A549 (cell line): ENCODE measurements around the gene SIRT3. TPM values are rescaled to one million over a fixed set of nuclear protein-coding genes. Genes with fewer than 3 reads are reported as not detected.
A peak's percentile ranks its signal among the peaks of the same experiment; 100 is the strongest.

Experiments
- ATAC-seq, 2 experiments: fragments of 200-7000 bp in 1 of 2; fragments of >200 bp in 1 of 2; cut with Nextera tagmentation in 1 of 2; cut with Tn5 transposase in 1 of 2; 3 replicates each; pipeline versions ENCODE4 v1.8.0 to v1.9.1; 2018 to 2020; ENCODE audit warnings: mild to moderate bottlenecking in 1 of 2, moderate library complexity in 1 of 2
- CTCF ChIA-PET: fragments of 300-600 bp; sonication (Branson Sonifier 250); formaldehyde crosslinking; extraction: SDS; loops from one replicate; lab custom pipeline; 2021; ENCODE audit warnings: antibody characterized with exemption, inconsistent platforms; lab: Yijun Ruan, JAX
- POLR2A ChIA-PET: fragments of 350-600 bp; formaldehyde crosslinking; extraction: SDS; loops from one replicate; lab custom pipeline; 2021; ENCODE audit warnings: antibody characterized with exemption, inconsistent platforms; lab: Yijun Ruan, JAX
- DNase-seq, 2 experiments: peaks; one replicate each; pipeline versions ENCODE4 v3.0.0 to v3.0.0-alpha.2; 2011 to 2016; ENCODE audit warnings: low read depth in 1 of 2, low spot score in 1 of 2
- FAIRE-seq: peaks from 2 replicates; lab custom pipeline; 2011; peaks lifted over from hg19 to GRCh38; lab: Jason Lieb, UNC
- H3K27ac ChIP-seq, 2 experiments: fragments of >200 bp; sonication (Bioruptor Twin); formaldehyde crosslinking; 3 replicates each; pipeline ENCODE4 v1.5.1; 2016 to 2017
- H3K4me1 ChIP-seq: fragments of >200 bp; sonication (Bioruptor Twin); formaldehyde crosslinking; 3 replicates; pipeline ENCODE4 v1.6.1; 2016
- H3K4me2 ChIP-seq: fragments of >200 bp; sonication (Bioruptor Twin); formaldehyde crosslinking; 3 replicates; pipeline ENCODE4 v1.6.1; 2016
- H3K4me3 ChIP-seq: fragments of >200 bp; sonication (Bioruptor Twin); formaldehyde crosslinking; 3 replicates; pipeline ENCODE4 v1.5.1; 2016
- H3K9me3 ChIP-seq: fragments of >200 bp; sonication (Bioruptor Twin); formaldehyde crosslinking; 3 replicates; pipeline ENCODE4 v1.6.1; 2016
- ATOH8 ChIP-seq: fragments of 250-450 bp; sonication (Bioruptor Pico); IDR thresholded peaks from 2 replicates; pipeline ENCODE4 v1.5.0; 2020; ENCODE audit warnings: low read depth, mild to moderate bottlenecking, moderate library complexity
- BHLHE40 ChIP-seq: IDR thresholded peaks from 2 replicates; pipeline ENCODE4 v1.6.1; 2012; ENCODE audit warnings: low read depth, low read length, inconsistent platforms
- CEBPB ChIP-seq, 2 experiments: fragments of >200 bp in 1 of 2; sonication (Bioruptor Twin) in 1 of 2; formaldehyde crosslinking in 1 of 2; IDR thresholded peaks; 2 replicates each; pipeline ENCODE4 v1.6.1; 2012 to 2016
- CHD2 ChIP-seq: fragments of 150-350 bp; IDR thresholded peaks from 2 replicates; pipeline ENCODE4 v1.6.1; 2014; ENCODE audit warnings: low read length; ENCODE audit not compliant: partially characterized antibody
- CHD4 ChIP-seq: fragments of 200-600 bp; sonication (generic); IDR thresholded peaks from 2 replicates; pipeline ENCODE4 v1.6.1; 2016; ENCODE audit warnings: antibody characterized with exemption, mild to moderate bottlenecking, borderline replicate concordance
- EHMT2 ChIP-seq: fragments of 200-600 bp; sonication (generic); IDR thresholded peaks from 2 replicates; pipeline ENCODE4 v1.6.1; 2016; ENCODE audit warnings: antibody characterized with exemption, low read depth, mild to moderate bottlenecking, moderate library complexity
- ELK1 ChIP-seq: fragments of 150-350 bp; IDR thresholded peaks from 2 replicates; pipeline ENCODE4 v1.6.1; 2014; ENCODE audit warnings: low read depth, mild to moderate bottlenecking, low read length
- FOSL2 ChIP-seq, 2 experiments: fragments of 450-650 bp in 1 of 2; fragments of >200 bp in 1 of 2; sonication (Bioruptor Twin) in 1 of 2; formaldehyde crosslinking; IDR thresholded peaks; 2 replicates each; pipeline versions ENCODE4 v1.5.0 to v1.6.1; 2016 to 2020; ENCODE audit warnings: mild to moderate bottlenecking in 1 of 2, moderate library complexity in 1 of 2
- HDAC2 ChIP-seq: fragments of 200-600 bp; sonication (generic); IDR thresholded peaks from 2 replicates; pipeline ENCODE4 v1.6.1; 2016
- HEYL ChIP-seq: fragments of 250-450 bp; sonication (Bioruptor Pico); IDR thresholded peaks from 2 replicates; pipeline ENCODE4 v1.8.0; 2021; ENCODE audit warnings: mild to moderate bottlenecking, moderate library complexity
- JUN ChIP-seq, 2 experiments: fragments of >200 bp; sonication (Bioruptor Twin); formaldehyde crosslinking; IDR thresholded peaks; 2 replicates in 1 of 2; 3 replicates in 1 of 2; pipeline ENCODE4 v1.6.1; 2016 to 2017
- JUNB ChIP-seq: fragments of >200 bp; sonication (Bioruptor Twin); formaldehyde crosslinking; IDR thresholded peaks from 2 replicates; pipeline ENCODE4 v1.6.1; 2016
- MAFK ChIP-seq: fragments of 450-650 bp; IDR thresholded peaks from 2 replicates; pipeline ENCODE4 v1.6.1; 2014; ENCODE audit not compliant: partially characterized antibody
- MAX ChIP-seq: IDR thresholded peaks from 2 replicates; pipeline ENCODE4 v1.6.1; 2012
- MAZ ChIP-seq: fragments of 150-350 bp; IDR thresholded peaks from 2 replicates; pipeline ENCODE4 v1.6.1; 2014; ENCODE audit warnings: antibody characterized with exemption, low read depth, low read length, borderline replicate concordance
- MYC ChIP-seq: IDR thresholded peaks from 2 replicates; pipeline ENCODE4 v1.6.1; 2012; ENCODE audit warnings: mild to moderate bottlenecking, inconsistent platforms, low read length, improper control_type of control experiment, borderline replicate concordance
- NPAS2 ChIP-seq: fragments of 250-450 bp; sonication (Bioruptor Pico); IDR thresholded peaks from 2 replicates; pipeline ENCODE4 v1.8.0; 2022; ENCODE audit warnings: mild to moderate bottlenecking, moderate library complexity, borderline replicate concordance
- POLR2A ChIP-seq: IDR thresholded peaks from 2 replicates; pipeline ENCODE4 v1.6.1; 2012; ENCODE audit warnings: mild to moderate bottlenecking, low read length
- RARB ChIP-seq: fragments of 250-450 bp; sonication (Bioruptor Pico); IDR thresholded peaks from 2 replicates; pipeline ENCODE4 v1.8.0; 2021; ENCODE audit warnings: mild to moderate bottlenecking, moderate library complexity
- RCOR1 ChIP-seq: fragments of 150-350 bp; IDR thresholded peaks from 2 replicates; pipeline ENCODE4 v1.6.1; 2014; ENCODE audit warnings: antibody characterized with exemption, low read length, low read depth
- RFX5 ChIP-seq: fragments of 450-650 bp; IDR thresholded peaks from 2 replicates; pipeline ENCODE4 v1.7.1; 2014; ENCODE audit warnings: antibody characterized with exemption, mild to moderate bottlenecking, moderate library complexity
- RNF2 ChIP-seq: fragments of 200-600 bp; sonication (generic); IDR thresholded peaks from 2 replicates; pipeline ENCODE4 v1.6.1; 2016; ENCODE audit warnings: low read depth, mild to moderate bottlenecking, antibody characterized with exemption, moderate library complexity, borderline replicate concordance
- SMC3 ChIP-seq: fragments of >200 bp; sonication (Bioruptor Twin); formaldehyde crosslinking; IDR thresholded peaks from 3 replicates; pipeline ENCODE4 v1.6.1; 2018; ENCODE audit warnings: inconsistent platforms
- SREBF2 ChIP-seq: fragments of 450-650 bp; IDR thresholded peaks from 2 replicates; pipeline ENCODE4 v1.6.1; 2014; ENCODE audit warnings: mild to moderate bottlenecking, moderate library complexity
- TFCP2L1 ChIP-seq: fragments of 250-450 bp; sonication (Bioruptor Pico); IDR thresholded peaks from 2 replicates; pipeline ENCODE4 v1.5.0; 2021; ENCODE audit warnings: mild to moderate bottlenecking
- TP53 ChIP-seq: fragments of 250-450 bp; sonication (Bioruptor Pico); IDR thresholded peaks from 2 replicates; pipeline ENCODE4 v1.5.0; 2021; ENCODE audit warnings: mild to moderate bottlenecking, moderate library complexity
- ZFP36 ChIP-seq: fragments of 450-650 bp; IDR thresholded peaks from 2 replicates; pipeline ENCODE4 v1.6.1; 2014; ENCODE audit warnings: borderline replicate concordance; ENCODE audit not compliant: partially characterized antibody
- ZNF302 ChIP-seq: fragments of 250-450 bp; sonication (Bioruptor Pico); IDR thresholded peaks from 2 replicates; pipeline ENCODE4 v1.9.0; 2021; ENCODE audit warnings: inconsistent platforms, mild to moderate bottlenecking, moderate library complexity
- WGBS: methylation state at CpG from one replicate; pipeline ENCODE4 v1.1.6; 2017; ENCODE audit errors: missing lambda C conversion rate; 5-methylcytosine and 5-hydroxymethylcytosine counted together
- polyA plus RNA-seq, 4 experiments: library from polyadenylated mRNA; depleted of rRNA in 3 of 4; stranded (reverse); fragments of >200 nt; fragmentation: RNase III in 1 of 4; extraction: RNeasy Plus Mini Kit Qiagen cat#74134 plus additional on column Dnase treatment in 1 of 4; gene quantifications; 2 replicates in 3 of 4; 3 replicates in 1 of 4; pipeline ENCODE4 v1.2.3, GENCODE V29; 2011 to 2017
- TF ChIP-seq, protein P1 (sequence below): fragments of 250-450 bp; sonication (Bioruptor Pico); IDR thresholded peaks from 2 replicates; pipeline ENCODE4 v1.5.0; 2021; ENCODE audit warnings: mild to moderate bottlenecking, moderate library complexity, borderline replicate concordance

The SIRT3 gene
- polyA plus RNA-seq, 2 of the 4 experiments (the other 2 are of a cell fraction), result 20.3 to 22.3 TPM

DNA sequence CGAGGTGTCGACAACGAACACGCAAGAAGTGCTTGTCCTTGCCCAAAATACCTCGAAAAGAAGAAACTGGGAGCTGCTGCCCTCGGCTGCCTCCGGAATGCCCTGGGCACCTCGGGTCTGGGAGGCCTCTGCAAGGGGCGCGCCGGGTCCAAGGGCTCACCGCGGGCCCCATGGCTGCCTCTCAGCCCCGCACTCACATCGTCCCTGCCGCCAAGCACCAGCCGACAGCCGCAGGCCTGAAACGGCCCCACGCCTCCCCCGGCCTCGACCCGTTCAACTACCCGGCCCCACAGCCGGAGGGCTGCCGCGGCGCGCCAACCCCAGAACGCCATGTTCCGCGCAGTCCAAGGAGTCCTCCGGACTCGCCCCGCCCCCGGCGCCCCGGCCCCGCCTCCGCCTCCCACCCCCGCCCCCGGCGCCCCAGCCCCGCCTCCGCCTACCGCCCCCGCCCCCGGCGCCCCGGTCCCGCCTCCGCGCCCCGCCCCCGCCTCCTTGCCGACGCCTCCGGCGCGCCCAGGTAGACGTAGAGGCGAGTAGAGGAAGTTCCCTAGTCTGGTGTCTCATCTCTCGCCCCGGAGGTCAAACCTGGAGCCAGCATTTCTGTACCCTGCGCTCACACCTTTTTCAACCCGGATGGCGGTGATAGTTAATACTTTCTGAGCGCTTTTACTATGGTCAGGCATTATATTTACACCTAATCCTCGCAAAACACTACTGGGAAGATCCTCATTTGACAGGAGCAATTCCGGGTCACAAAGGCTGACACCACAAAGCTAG lies at the start of gene SIRT3 (continued):
- TF ChIP-seq HEYL (CRISPR knock-in tag) (no peak), CHD4 (no peak), SREBF2 (no peak), ATOH8 (no peak), MAZ (0 out of 2 replicates have a peak, but pooled peaks have one; percentile 61), TP53 (CRISPR knock-in tag) (peak; percentile 42; the same call in 1 of the 2 replicates), ZFP36 (no peak), MYC (no peak), HDAC2 (no peak), NPAS2 (no peak), CEBPB (IDR thresholded peaks at IDR 0.05) (no peak), EHMT2 (no peak), JUNB (no peak), SMC3 (no peak), ELK1 (no peak), TFCP2L1 (peak; percentile 16; the same call in 1 of the 2 replicates), FOSL2 (IDR thresholded peaks at IDR 0.05) (no peak), FOSL2 (CRISPR knock-in tag; IDR thresholded peaks at IDR 0.05) (no peak), RNF2 (no peak), RCOR1 (no peak), MAX (peak; percentile 43; the same call in 1 of the 2 replicates), POLR2A (peak; percentile 78), JUN (IDR thresholded peaks at IDR 0.05) (peak; percentile 67 to 80), RFX5 (no peak), BHLHE40 (no peak), MAFK (no peak), CHD2 (no peak)
- TF ChIP-seq, protein P1, sequence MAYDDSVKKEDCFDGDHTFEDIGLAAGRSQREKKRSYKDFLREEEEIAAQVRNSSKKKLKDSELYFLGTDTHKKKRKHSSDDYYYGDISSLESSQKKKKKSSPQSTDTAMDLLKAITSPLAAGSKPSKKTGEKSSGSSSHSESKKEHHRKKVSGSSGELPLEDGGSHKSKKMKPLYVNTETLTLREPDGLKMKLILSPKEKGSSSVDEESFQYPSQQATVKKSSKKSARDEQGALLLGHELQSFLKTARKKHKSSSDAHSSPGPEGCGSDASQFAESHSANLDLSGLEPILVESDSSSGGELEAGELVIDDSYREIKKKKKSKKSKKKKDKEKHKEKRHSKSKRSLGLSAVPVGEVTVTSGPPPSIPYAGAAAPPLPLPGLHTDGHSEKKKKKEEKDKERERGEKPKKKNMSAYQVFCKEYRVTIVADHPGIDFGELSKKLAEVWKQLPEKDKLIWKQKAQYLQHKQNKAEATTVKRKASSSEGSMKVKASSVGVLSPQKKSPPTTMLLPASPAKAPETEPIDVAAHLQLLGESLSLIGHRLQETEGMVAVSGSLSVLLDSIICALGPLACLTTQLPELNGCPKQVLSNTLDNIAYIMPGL, result no peak
- TF ChIP-seq, all 56 proteins: peak for 12

DNA sequence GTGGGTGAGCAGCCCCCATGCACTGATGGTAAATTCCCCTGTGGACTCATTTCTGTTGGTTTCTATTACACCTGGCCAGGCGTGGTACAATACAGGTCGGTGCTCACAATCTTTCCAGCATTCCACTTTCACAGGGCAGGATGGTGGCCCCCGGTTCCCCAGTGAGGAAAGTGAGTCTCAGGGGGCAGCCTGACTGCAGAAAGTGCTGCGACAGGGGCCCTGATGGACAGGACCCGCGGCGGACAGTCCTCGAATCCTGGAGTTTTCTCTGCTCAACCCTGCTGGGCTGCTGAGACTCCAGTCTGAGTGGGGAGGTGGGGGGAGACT lies 49.7 kb upstream of the SIRT3 start:
- no peak for ATAC-seq
- CTCF ChIA-PET, result no interaction called here
- H3K4me1 ChIP-seq, result peaks cover 10% of the 10 kb centered on the region; the same call in 1 of the 3 replicates
- H3K4me3 ChIP-seq, result no peak overlapping the region
- TF ChIP-seq MYC (no peak), FOSL2 (IDR thresholded peaks at IDR 0.05) (no peak), FOSL2 (CRISPR knock-in tag; IDR thresholded peaks at IDR 0.05) (no peak), RFX5 (no peak), MAX (no peak), JUN (IDR thresholded peaks at IDR 0.05) (no peak), SREBF2 (no peak), ZNF302 (CRISPR knock-in tag) (no peak), RARB (CRISPR knock-in tag) (no peak)
- no peak overlapping the region for H3K27ac ChIP-seq
- no peak for FAIRE-seq
- no peak overlapping the region for H3K4me2 ChIP-seq
- no peak for DNase-seq
- POLR2A ChIA-PET, result no interaction called here
- no peaks in the 10 kb centered on the region for H3K9me3 ChIP-seq
- WGBS, result 81% methylated on average over 6 of the region's 8 CpGs
